OCI-LY1 (cell line): ENCODE measurements around the gene NEUROD2.

Experiments used
- H2AFZ ChIP-seq: fragments of 200-600 bp; sonication (generic), shearing (Covaris generic); 2 replicates; pipeline ENCODE4 v1.6.0; 2014; ENCODE audit warnings: antibody characterized with exemption, mild to moderate bottlenecking, low read length
- H3F3A ChIP-seq: fragments of 200-600 bp; sonication (generic), shearing (Covaris generic); 2 replicates; pipeline ENCODE4 v1.6.0; 2014; ENCODE audit warnings: mild to moderate bottlenecking, antibody characterized with exemption, low read length, moderate library complexity; ENCODE audit not compliant: insufficient read depth
- H3K27ac ChIP-seq: fragments of 200-600 bp; sonication (generic); 2 replicates; pipeline ENCODE4 v1.5.1; 2014; ENCODE audit warnings: low read length, mixed run types, mild to moderate bottlenecking, low read depth; ENCODE audit not compliant: poor library complexity, severe bottlenecking
- H3K27me3 ChIP-seq: fragments of 200-600 bp; sonication (generic); 2 replicates; pipeline ENCODE4 v1.6.0; 2014; ENCODE audit warnings: antibody characterized with exemption, mild to moderate bottlenecking, low read length, moderate library complexity; ENCODE audit not compliant: insufficient read depth
- H3K36me3 ChIP-seq: fragments of 200-600 bp; sonication (generic); 2 replicates; pipeline ENCODE4 v1.6.1; 2014; ENCODE audit warnings: mild to moderate bottlenecking, antibody characterized with exemption, low read length, moderate library complexity, mixed read lengths; ENCODE audit not compliant: insufficient read depth
- H3K4me1 ChIP-seq: fragments of 200-600 bp; sonication (generic); 2 replicates; pipeline ENCODE4 v1.5.1; 2014; ENCODE audit warnings: mild to moderate bottlenecking, low read length, moderate library complexity; ENCODE audit not compliant: insufficient read depth, severe bottlenecking
- H3K4me2 ChIP-seq: fragments of 200-600 bp; sonication (generic), shearing (Covaris generic); 2 replicates; pipeline ENCODE4 v1.6.1; 2014; ENCODE audit warnings: low read length
- H3K4me3 ChIP-seq: fragments of 200-600 bp; sonication (generic); 2 replicates; pipeline ENCODE4 v1.5.1; 2014; ENCODE audit warnings: low read length, low read depth, mild to moderate bottlenecking, mixed read lengths; ENCODE audit not compliant: poor library complexity, severe bottlenecking
- H3K79me2 ChIP-seq: fragments of 200-600 bp; shearing (Covaris generic); 2 replicates; pipeline ENCODE4 v1.6.1; 2016; ENCODE audit warnings: mixed run types, low read length, mixed read lengths; ENCODE audit not compliant: insufficient read depth
- H3K9ac ChIP-seq: fragments of 200-600 bp; sonication (generic), shearing (Covaris generic); 2 replicates; pipeline ENCODE4 v1.6.1; 2014; ENCODE audit warnings: mild to moderate bottlenecking, low read length, mixed read lengths
- H3K9me2 ChIP-seq: fragments of 200-600 bp; sonication (generic), shearing (Covaris generic); 2 replicates; pipeline ENCODE4 v1.6.1; 2014; ENCODE audit warnings: low read depth, mild to moderate bottlenecking, low read length, mixed read lengths
- H3K9me3 ChIP-seq: fragments of 200-600 bp; shearing (Covaris generic); 2 replicates; pipeline ENCODE4 v1.6.1; 2014; ENCODE audit warnings: low read length, mixed read lengths
- H4K20me1 ChIP-seq: fragments of 200-600 bp; sonication (generic), shearing (Covaris generic); 2 replicates; pipeline ENCODE4 v1.6.0; 2016; ENCODE audit warnings: mild to moderate bottlenecking, low read length; ENCODE audit not compliant: insufficient read depth
- EZH2 ChIP-seq: fragments of 200-600 bp; sonication (generic), shearing (Covaris generic); IDR thresholded peaks from 2 replicates; pipeline ENCODE4 v1.8.0; 2017; ENCODE audit warnings: borderline replicate concordance, mixed run types, mild to moderate bottlenecking, antibody characterized with exemption, low read length, moderate library complexity, mixed read lengths
- TF ChIP-seq, protein P1 (sequence below): fragments of 200-600 bp; sonication (generic), shearing (Covaris generic); IDR thresholded peaks from 2 replicates; pipeline ENCODE4 v1.5.1; 2017; ENCODE audit warnings: mild to moderate bottlenecking, antibody characterized with exemption, low read length, moderate library complexity, mixed read lengths

Gene NEUROD2

DNA sequence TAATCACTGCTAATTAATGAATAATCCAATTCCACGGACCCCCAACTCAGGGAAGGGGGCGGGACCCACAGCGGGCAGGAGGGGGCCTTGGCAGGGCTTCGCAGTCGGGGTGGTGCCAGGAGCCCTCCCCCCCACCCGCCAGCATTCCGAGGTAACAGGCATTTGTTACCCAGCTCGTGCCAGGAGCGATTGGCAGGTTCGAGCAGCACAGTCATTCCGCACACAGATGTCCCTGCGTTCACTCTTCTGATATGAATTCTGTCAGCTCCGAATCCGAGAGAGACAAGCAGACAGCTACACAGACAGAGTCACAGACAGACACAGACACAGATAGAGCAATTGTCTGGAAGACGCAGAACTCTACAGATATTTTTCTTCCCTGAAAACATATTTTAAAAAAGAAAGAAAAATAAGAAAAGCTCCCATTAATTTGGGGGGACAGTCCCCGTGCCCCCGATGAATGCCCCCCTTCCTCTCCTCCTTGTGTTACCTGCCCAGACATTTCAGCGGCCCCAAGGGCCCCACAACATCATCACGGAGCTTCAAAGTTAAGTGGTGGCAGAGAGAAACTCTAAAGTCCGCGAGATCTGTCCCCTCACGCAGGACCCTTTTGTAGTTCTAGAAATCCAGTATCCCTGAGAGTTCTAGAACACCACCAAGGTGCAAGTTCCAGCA is 10.2 kb downstream of the NEUROD2 start:
- Histone ChIP-seq H3K9me3 (no peaks in the 10 kb centered on the region), H3K4me2 (no peak overlapping the region), H3K79me2 (no peaks in the 10 kb centered on the region), H3K9me2 (no peaks in the 10 kb centered on the region), H3K27ac (no peak overlapping the region), H3K4me1 (no peaks in the 10 kb centered on the region), H3K27me3 (peaks cover 26% of the 10 kb centered on the region; the same call in 1 of the 2 replicates), H3K36me3 (no peaks in the 10 kb centered on the region), H3K4me3 (no peak overlapping the region), H3F3A (no peaks in the 10 kb centered on the region), H4K20me1 (no peaks in the 10 kb centered on the region), H3K9ac (no peak overlapping the region), H2AFZ (no peak overlapping the region)
- TF ChIP-seq, protein P1, sequence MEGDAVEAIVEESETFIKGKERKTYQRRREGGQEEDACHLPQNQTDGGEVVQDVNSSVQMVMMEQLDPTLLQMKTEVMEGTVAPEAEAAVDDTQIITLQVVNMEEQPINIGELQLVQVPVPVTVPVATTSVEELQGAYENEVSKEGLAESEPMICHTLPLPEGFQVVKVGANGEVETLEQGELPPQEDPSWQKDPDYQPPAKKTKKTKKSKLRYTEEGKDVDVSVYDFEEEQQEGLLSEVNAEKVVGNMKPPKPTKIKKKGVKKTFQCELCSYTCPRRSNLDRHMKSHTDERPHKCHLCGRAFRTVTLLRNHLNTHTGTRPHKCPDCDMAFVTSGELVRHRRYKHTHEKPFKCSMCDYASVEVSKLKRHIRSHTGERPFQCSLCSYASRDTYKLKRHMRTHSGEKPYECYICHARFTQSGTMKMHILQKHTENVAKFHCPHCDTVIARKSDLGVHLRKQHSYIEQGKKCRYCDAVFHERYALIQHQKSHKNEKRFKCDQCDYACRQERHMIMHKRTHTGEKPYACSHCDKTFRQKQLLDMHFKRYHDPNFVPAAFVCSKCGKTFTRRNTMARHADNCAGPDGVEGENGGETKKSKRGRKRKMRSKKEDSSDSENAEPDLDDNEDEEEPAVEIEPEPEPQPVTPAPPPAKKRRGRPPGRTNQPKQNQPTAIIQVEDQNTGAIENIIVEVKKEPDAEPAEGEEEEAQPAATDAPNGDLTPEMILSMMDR, result no peak
- TF ChIP-seq EZH2, result no peak

DNA sequence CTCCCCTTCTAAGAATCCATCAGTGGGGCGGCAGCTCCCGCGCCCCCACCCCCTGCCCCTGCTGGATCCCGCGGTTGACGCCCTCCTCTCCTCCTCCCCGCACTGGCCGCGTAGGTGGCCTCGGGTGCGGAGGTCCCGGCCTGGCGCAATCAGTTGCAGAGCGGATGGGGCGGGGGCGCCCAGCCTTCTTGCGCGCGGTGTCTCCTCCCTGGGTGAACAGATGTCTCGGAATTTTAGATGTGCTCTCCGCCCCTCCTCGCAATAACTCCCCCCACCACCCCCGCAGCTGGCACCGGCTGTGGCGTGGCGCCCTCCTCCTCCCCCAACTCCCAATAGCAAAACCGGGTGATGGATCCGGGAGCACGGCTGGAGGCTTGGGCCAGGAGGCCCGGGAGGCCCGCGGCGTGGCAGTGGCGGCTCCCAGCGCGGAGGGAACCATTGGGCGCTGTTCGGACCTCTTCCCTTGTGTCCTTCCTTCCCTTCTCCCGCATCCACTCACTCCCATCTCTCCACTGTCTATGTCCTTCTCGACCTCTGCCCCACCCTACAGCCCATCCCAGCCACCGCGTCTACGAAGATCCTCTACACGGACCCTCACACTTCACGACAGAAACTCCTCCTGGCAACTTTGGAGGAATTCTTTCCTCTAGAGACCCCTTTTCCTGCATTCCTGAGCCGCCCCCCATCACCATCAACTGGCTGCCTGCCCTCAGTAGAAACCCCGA is 11.0 kb downstream of the NEUROD2 start:
- Histone ChIP-seq H3K27me3 (peaks cover 21% of the 10 kb centered on the region; the same call in 1 of the 2 replicates), H3K9me2 (no peaks in the 10 kb centered on the region), H3K9ac (no peak overlapping the region), H3K36me3 (no peaks in the 10 kb centered on the region), H3K4me2 (no peak overlapping the region), H3K27ac (no peak overlapping the region), H3K9me3 (no peaks in the 10 kb centered on the region), H3K4me3 (no peak overlapping the region), H3K4me1 (no peaks in the 10 kb centered on the region), H3K79me2 (no peaks in the 10 kb centered on the region), H4K20me1 (no peaks in the 10 kb centered on the region), H3F3A (no peaks in the 10 kb centered on the region), H2AFZ (no peak overlapping the region)
- TF ChIP-seq EZH2, result no peak
- TF ChIP-seq, protein P1, result no peak

DNA sequence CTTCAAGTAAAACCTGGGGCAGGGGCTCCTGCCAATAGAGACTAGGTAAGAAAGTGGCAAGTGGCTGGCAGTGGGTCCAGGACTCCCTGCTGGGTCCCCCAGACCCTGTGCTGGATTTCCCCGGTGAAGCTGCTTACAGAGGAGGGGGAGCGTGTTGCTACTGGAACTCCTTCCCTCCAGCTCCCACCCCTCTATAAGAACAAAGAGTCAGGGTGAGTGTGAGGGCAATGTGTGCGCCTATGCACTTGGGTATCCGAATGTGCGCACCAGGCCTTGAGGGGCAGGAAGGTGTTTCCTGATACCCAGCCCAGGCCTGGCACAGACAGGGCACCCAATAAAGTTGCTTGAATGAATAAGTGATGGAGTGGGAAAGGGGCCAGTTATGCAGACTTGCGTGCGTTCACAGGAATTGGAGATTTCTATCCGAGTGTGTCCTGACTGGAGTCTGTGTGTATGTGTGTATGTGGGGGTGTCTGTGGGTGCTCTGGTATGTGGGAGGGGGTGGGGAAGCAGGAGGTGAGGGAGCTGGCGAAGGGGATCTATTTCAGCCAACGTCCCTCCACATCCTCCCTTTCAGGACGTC is 11.7 kb downstream of the NEUROD2 start:
- H3K9me3 ChIP-seq, result no peaks in the 10 kb centered on the region
- H3K79me2 ChIP-seq, result no peaks in the 10 kb centered on the region
- no peak overlapping the region for H3K4me2 ChIP-seq
- H3K4me1 ChIP-seq, result no peaks in the 10 kb centered on the region
- no peaks in the 10 kb centered on the region for H4K20me1 ChIP-seq
- no peaks in the 10 kb centered on the region for H3K9me2 ChIP-seq
- H3K9ac ChIP-seq, result no peak overlapping the region
- no peak overlapping the region for H3K4me3 ChIP-seq
- H3K27ac ChIP-seq, result no peak overlapping the region
- TF ChIP-seq, protein P1, result no peak
- no peak for TF ChIP-seq EZH2
- no peaks in the 10 kb centered on the region for H3K36me3 ChIP-seq
- H3K27me3 ChIP-seq, result peaks cover 17% of the 10 kb centered on the region; the same call in 1 of the 2 replicates
- H2AFZ ChIP-seq, result no peak overlapping the region
- H3F3A ChIP-seq, result no peaks in the 10 kb centered on the region
